Activated CD4-positive, alpha-beta T cell treated with anti-CD3 and anti-CD28 coated beads for 48 hours (primary cell): Measurements from ENCODE around the gene VPS35L.
"Not testable (repeated sequence)": the region's sequence is repeated elsewhere in the genome, so short reads cannot be mapped to it uniquely, and the experiment has no call there.

Experiments used
- DNase-seq: peaks from one replicate; pipeline ENCODE4 v3.0.0-alpha.2; 2020

VPS35L gene

DNA sequence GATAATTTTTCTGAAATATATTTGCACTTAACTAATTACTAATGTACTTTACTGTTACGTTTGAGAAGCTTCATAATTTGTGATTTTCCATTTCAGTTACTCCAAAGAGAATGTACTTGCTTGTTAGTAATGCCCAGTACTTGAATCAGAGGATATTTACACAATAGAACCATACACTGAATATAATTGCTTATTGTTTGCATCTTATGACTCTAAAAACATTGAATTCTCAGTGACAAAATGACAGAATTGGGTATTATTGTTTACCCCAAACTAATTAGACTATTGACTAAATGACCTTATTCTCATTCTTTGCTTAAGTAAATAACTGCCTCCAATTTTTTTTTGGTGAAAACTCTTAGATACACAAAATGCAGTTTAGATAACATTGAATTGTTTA, 22.9 kb upstream of the VPS35L start:
- no peak for DNase-seq

DNA sequence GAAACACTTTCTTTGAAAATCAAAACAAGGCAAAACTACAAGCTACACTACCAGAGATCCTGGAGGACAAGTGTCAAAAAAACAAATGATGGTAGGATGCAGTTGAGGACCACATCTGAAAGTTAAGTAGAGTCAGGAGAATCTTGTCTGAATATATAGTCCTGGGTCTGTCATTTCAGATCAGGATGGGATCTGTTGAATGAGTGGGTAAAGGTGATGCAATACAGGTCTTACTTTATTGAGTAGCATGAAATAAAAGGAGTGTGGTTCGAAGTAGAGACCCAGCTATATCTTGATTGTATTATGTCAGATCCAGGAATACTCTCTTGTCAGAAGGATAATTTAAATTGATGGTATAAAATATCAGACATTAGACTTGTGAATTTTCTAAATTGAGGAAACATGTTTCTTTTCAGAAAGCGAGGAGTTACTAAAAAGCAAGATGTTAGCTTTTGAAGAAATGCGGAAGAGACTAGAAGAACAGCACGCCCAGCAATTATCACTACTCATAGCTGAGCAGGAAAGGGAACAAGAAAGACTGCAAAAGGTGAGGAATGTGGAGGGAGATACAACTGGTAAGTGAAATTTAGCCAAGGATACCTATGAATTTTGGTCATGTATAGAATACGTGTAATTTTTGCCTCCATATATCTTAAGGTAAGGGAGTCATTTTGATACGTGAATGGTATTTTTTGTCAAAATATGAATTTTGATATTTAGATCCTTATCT, 15.1 kb upstream of the VPS35L start:
- no peak for DNase-seq

DNA sequence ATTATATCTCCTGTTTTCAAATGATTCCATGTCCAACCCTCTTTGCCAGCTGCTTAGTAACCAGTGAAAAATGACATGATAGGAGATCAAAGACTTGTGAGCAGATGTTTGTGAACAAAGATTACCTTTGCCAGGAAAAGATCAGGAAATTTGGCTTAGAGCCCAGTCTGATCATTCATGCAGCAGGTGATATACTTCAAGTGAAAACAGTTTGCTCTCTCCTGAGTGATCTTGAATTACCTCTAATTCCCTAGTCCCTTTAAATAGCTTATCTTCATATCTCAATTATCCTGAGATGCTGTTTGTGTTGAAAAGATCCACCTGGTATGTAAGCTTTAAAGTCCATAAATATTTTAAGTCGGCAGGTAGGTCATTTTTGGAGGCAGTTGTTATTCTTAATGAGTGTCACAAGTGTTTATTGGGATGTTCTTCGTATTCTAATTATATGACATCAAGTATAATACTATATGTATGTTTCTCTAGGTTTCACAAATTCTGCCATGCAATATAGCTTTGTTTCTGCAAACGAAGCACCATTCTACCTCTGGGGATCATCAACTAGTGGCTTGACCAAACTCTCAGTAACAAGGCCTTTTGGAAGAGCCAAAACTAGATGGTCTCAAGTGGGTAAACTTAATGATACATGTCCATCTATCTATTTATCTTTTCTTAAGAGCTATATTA, 13.2 kb upstream of the VPS35L start:
- DNase-seq, result no peak

DNA sequence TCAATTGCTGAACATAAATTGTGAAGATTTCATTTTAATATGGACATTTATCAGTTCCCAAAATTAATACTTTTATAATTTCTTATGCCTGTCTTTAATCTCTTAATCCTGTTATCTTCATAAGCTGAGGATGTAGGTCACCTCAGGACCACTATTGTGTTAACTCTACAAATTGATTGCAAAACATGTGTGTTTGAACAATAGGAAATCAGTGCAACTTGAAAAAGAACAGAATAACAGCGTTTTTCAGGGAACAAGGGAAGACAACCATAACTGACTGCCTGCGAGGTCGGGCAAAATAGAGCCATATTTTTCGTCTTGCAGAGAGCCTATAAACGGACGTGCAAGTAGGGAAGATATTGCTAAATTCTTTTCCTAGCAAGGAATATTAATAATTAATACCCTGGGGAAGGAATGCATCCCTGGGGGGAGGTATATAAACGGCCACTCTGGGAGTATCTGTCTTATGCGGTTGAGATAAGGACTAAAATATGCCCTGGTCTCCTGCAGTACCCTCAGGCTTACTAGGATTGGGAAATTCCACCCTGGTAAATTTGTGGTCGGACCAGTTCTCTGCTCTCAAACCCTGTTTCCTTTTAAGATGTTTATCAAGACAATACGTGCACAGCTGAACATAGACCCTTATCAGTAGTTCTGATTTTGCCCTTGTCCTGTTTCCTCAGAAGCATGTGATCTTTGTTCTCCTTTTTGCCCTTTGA, 12.1 kb upstream of the VPS35L start:
- not testable (repeated sequence) for DNase-seq

DNA sequence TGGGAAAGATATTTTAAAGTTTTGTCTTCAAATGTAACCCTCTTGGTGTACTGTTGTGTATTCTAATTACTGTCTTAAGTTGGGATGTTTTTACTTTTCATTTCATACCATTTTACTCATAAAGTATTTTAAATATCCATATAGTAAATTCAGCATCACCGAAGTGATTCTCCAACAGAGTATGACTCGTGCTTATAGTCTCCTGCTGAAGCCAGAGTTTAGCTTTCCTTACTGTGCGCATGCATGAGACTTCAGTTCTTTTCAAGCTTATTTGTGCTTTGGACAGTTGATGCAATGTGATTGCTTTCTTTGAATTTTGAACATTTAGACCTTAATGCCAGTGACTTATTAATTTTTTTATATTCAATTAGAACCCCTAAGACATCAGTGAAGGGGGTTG, 7.4 kb upstream of the VPS35L start:
- DNase-seq, result no peak

DNA sequence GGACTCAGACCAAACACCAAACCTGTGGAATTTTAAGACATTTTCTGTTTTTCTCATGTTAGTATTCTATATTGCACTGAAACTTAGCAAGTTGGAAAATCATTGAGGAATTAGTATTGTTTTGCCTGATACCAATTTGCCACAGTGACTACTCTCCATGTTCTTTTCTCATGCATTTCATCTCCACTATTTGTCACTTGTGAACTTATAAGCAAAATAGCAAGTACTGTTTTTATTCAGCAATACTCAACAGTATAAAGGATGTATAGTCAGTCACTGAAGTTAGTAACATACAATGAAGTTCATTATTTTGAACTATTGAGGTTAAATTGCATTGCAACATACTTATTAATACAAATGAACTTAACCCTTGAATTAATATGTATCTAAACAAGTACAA, 5.8 kb upstream of the VPS35L start:
- DNase-seq, result no peak

DNA sequence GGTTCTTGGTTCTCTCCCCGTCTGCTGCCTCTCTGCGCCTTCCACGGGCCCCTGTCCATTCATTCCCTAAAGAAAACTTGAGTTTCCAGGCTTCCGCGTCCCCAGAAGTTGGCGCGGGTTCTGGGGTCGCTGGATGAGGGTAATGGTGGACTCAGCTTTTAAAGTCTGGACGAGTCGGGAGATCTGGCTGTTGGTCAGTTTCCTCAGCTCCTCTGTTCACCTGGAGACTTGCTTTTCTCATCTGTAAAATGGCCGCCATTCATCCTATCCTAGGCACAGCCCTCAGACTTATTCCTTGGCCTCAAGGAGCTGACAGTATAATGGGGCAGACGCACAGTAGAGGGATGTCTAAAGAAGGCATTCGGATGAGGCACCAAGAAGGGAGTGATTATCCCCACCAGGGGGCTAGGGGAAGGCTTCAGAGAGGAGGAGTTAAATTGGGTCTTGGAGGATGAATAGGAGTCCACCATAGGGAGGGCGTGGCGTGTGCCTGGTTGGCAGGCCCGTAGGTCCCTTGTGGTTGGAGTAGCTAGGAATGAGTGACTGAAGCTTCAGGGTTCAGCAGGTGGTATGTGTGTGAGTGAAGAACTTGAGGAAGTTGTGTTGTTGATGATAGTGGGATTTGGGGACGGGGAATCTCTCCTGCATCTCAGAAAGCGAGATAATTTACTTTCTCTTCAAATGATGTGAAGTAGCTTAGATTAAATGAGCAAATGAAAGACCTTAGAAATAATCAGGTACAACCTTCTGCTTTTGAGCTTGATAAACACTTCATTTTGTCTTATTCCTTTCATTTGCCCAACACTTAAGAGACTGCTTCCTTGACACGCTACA, 652 bp downstream of the VPS35L start:
- peak; percentile 49 for DNase-seq

DNA sequence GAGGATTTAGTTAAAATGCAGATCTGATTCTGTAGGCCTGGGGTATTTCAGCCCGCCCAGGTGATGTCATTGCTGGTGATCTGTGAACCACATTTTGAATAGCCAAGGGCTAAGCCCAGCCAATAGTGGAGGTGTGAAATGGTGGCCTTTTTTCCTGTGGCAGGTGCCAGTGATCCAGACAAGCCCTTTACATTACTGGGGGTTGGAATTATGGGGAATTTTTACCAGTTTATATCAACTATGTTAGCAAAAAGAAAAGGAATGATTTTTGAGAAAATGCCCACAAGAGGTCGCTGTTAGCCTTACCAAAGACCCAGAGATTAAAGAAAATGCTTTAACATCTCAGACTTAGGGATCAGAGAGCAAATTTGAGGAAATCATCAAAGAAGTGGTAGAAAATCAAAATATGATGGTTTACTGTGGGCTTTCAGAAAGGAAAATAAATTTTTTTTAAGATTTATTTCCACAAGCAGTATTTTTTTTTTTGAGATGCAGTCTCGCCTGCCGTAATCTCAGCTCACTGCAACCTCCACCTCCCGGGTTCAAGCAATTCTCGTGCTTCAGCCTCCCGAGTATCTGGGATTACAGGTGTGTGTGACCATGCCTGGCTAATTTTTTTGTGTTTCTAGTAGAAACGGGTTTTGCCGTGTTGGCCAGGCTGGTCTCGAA, 3.9 kb downstream of the VPS35L start:
- peak; percentile 19 for DNase-seq

DNA sequence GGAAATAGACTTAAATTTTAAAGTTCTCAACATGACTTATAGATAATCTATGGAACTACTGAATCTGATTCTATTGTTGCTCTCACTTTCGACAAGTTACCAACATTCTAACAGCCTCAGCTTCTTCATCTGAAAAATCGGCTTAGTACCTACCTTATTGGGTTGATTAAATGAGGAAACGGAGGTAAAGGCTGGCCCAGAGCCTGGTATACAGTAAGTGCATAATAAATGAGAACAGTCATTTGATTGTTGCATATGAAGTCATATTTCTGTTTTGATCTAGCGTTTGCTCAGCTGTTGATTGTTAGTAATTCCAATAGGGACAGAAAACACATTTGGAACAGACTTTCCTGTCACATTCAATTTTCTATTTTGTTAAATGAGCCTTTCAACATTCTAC, 4.6 kb downstream of the VPS35L start:
- DNase-seq, result no peak

DNA sequence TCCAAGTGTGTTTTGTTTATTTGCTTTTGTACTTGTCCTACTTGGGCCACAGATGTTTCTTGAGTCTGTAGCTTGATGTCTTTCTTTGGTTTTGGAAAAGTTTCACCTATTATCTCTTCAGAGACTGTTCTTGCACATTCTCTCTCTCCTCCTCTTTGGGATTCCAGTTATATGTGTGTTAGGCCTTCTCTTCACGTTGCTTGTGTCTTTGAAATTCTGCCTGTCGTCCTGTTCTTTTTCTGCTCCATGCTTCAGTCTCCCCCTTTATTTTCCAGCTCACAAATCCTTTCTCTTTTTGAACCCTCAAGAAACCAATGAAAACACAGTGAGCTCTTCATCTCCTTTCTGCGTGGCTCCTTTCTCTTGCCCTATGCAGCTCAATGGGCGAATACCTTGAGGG, 7.9 kb downstream of the VPS35L start:
- DNase-seq, result no peak

DNA sequence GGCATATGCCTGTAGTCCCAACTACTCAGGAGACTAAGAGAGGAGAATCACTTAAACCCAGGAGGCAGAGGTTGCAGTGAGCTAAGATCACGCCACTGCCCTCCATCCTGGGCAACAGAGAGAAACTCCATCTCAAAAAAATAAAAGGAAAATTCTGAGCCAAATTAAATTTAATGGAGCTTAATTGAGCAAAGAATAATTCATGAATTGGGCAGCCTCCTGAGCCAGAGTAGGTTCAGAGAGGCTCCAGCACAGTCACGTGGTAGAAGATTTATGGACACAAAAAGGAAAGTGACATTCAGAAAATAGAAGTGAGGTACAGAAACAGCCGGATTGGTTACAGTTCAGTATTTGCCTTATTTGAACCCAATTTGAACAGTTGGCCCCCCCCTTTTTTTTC, 10.9 kb downstream of the VPS35L start:
- no peak for DNase-seq

DNA sequence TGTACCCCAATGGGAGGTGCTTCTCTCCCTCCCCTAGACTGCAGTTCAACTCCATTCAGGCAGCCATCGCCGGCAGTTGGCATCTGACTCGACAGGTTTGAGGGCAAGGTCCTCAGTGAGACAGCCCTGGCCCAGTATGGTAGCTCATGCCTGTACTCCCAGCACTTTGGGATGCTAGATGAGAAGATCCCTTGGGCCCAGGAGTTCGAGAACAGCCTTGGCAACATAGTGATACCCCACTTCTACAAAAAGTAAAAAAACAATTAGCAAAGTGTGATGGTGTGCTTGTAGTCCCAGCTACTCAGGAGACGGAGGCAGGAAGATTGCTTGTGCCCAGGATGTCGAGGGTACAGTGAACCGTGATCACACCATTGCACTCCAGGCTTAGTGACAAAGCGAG, 12.1 kb downstream of the VPS35L start:
- DNase-seq, result no peak

DNA sequence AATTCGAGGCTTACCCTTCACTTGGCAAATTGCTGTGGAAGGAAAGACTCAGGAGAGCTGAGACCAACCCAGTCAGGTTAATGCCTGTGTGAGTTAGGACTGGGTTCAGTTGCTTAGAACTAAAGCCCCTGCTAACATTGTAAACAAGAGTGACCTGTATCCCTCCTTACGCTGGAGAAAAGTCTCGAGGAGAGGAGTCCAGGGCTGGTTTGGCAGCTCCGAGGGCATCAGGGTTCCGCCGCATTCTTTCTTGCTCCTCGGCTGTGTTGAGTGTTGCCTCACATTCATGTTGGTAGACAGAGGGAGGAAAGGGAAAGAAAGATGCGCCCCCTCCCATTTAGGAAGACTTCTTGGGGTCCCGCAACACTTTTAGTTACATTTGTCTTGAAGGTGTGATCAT, 18.5 kb downstream of the VPS35L start:
- no peak for DNase-seq

DNA sequence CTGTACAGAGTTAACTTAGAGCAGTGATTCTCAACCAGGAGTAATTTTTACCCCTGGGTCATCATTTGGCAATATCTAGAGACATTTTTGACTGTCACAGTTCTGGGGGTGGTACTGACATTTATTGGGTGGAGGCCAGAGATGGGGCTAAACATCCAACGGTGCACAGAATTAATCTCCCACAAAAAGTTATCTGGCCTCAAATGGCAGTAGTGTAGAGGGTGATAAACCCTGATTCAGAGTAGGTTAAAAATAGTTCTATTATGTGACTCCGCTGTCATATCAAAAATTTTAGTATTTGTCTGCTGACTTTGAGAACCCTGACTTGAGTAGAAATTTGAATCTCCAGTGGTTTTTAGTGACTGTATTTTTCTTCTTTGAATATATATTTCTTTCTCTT, 19.1 kb downstream of the VPS35L start:
- DNase-seq, result no peak

DNA sequence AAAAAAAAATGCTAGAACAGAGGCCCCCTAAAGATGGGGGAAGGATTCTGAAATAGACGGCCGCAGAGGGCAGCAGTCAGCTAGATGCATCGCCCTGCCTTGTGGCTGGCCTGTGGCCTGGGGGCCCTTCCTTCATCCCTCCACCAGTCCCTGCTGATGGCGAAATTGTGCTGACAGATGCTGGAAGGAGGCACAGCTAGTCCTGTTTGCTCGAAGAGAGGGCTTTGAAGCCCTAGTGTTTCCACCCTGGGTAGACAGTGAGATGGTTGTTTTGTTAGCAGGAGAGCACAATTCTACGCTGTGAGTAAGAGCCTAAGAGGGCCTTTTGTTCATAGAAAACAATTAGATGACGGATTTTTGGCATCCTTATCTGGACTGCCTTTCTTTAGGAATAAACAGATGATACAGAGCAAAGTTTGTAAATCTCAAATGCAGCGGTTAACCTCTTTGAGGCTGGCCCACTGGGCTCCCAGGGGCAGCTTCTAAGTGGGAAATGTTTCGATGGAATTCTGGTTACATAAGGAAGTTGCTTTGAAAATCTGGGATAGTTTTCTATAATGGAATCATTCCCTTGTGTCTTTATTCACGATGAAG, 23.0 kb downstream of the VPS35L start:
- no peak for DNase-seq

DNA sequence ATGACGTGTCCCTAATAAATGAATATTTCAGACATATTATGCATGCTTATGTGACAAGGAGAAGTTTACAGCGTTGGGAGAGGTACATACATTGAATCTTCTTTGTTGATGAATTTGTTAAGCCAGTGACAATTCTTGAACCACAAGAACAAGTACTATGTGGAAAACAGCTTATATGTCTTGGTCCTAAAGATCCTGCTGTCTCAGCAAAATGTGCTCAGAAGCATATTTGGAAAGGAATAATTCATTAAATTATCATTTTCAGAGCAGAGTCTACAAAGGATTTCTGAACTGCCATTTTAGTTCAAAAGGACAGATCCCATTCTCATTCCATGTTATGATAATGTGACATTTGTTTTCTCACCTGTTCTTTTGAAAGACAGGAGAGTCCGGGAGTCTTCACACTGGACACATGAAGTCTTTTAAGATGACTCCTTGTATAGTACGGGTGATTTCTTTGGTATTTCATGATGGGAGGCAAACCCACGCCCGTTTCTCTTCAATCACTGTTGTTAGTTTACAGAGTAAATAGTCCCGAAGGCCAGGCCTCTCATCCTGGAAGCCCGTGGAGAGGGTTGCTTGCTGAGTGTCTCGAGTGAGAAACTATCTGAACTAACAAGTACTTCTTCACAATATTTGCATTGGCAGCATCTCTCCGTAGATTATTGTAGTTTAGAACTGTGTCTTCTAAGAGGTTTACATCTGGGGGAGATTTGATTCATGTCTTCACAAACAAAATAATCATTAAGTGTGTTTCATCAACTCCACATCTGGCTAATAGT, 26.7 kb downstream of the VPS35L start:
- no peak for DNase-seq

DNA sequence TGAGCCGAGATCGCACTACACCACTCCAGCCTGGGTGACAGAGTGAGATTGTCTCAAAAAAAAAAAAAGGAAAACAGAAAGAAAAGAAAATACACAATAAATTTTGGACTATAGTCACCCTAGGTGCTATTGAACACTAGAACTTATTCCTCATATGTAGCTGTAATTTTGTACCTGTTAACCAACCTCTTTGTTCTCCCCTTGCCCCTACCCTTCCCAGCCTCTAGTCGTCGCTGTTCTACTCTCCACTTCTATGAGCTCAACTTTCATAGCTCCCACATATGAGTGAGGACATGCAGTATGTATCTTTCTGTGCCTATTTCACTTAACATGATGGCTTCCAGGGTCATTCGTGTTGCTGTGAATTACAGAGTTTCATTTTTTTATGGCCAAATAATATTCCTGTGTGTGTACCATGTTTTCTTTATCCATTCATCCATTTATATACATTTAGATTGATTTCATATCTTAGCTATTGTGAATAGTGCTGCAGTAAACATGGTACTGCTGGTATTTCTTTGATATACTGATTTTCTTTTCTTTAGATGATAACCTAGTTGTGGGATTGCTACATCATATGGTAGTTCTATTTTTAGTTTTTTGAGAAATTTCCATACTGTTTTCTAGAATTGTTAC, 28.3 kb downstream of the VPS35L start:
- DNase-seq, result peak; percentile 28

DNA sequence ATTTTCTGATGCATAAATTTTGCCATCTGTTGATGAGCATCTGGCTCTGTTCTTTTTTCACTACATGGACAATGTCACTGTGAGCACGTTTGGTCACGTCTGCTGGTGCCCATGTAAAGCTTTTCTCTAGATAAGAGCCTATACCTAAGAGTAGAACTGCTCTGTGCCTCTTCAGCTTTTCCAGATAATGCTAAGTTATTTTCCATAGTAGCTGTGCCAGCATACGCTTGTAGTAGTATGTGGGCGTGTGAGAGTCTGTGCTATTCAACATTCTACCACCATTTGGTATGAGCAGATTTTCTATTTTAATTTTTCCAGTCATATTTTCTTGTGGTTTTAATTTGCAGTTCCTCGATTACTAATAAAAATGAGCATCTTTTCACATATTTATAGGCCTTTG, 33.2 kb downstream of the VPS35L start:
- DNase-seq, result peak; percentile 5

DNA sequence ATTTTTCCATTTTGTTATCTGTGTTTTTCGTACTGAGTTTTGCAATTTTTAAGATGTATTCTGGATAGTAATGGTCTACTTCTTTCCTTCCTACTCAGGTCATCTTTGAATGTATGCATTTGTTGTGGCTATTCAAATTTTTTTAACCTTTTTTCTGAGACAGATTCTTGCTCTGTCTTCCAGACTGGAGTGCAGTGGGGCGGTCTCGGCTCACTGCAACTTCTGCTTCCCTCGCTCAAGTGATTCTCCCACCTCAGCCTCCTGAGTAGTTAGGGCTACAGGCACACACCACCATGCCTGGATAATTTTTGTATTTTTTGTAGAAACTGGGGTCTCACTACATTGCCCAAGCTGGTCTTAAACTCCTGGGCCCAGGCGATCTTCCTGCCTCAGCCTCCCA, 33.6 kb downstream of the VPS35L start:
- DNase-seq, result no peak

DNA sequence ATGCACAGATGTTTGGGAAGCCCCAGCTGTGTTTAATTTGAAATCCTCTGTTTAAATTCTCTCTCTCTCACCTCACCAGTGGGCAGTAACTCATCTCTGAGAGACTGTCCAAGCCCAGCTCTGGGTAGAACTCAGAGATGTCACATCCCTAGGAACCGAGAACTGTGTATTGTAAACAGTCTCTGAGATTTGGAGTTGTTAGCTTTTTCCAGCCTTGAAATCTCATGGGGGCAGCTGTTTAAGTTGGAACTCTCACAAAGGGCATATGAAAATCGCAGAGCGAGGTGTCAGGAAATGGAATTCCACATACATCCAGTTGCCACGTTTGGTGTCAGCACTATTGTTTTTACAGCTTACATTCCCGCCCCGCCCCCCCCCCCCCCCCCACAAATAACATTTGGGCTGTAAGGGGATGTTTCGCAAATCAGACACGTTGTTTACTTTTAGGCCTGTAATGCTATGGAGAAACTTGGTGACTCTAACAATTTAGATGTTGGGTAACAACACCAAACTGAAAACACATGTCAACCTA, 34.3 kb downstream of the VPS35L start:
- no peak for DNase-seq
